MG63 (cell line): ENCODE measurements around the gene SOD2. TPM values are rescaled to one million over a fixed set of nuclear protein-coding genes. Genes with fewer than 3 reads are reported as not detected.
"Not testable (repeated sequence)": the region's sequence is repeated elsewhere in the genome, so short reads cannot be mapped to it uniquely, and the experiment has no call there.

ENCODE experiments used
- DNase-seq: peaks from one replicate; pipeline ENCODE4 v3.0.0-alpha.2; 2020
- H3K27me3 ChIP-seq: fragments of 250-450 bp; sonication (Bioruptor Pico); 2 replicates; pipeline ENCODE4 v1.5.1; 2020; ENCODE audit warnings: mild to moderate bottlenecking, moderate library complexity
- H3K36me3 ChIP-seq: fragments of 250-450 bp; sonication (Bioruptor Pico); 2 replicates; pipeline ENCODE4 v1.5.1; 2020; ENCODE audit warnings: mild to moderate bottlenecking, moderate library complexity
- H3K4me3 ChIP-seq: fragments of 250-450 bp; sonication (Bioruptor Pico); 2 replicates; pipeline ENCODE4 v1.5.1; 2020; ENCODE audit warnings: mild to moderate bottlenecking, moderate library complexity
- H3K9me3 ChIP-seq: fragments of 250-450 bp; sonication (Bioruptor Pico); 2 replicates; pipeline ENCODE4 v1.5.1; 2020; ENCODE audit warnings: mild to moderate bottlenecking, moderate library complexity
- total RNA-seq: library from RNA; depleted of rRNA; stranded (reverse); fragments of >200 nt; shearing (Covaris generic); gene quantifications from 2 replicates; pipeline ENCODE4 v1.2.3, GENCODE V29; 2014; ENCODE audit warnings: low replicate concordance; rRNA removed

Gene SOD2
- total RNA-seq, 1 experiment from 2014 or later: 33.0 TPM

- not testable (repeated sequence) for H3K9me3 ChIP-seq, H3K4me3 ChIP-seq, DNase-seq, H3K27me3 ChIP-seq
- peaks cover 27% of the 10 kb centered on the region for H3K36me3 ChIP-seq
Measured at GRCh38 chr6:159676236-159676635, 16.8 kb downstream of the SOD2 start.

GRCh38 chr6:159665868-159666635 lies 27.0 kb downstream of the SOD2 start:
- no peak for DNase-seq
- Histone ChIP-seq H3K36me3 (peaks cover 10% of the 10 kb centered on the region), H3K27me3 (no peaks in the 10 kb centered on the region), H3K4me3 (no peak overlapping the region), H3K9me3 (no peaks in the 10 kb centered on the region)

- DNase-seq: not testable (repeated sequence)
Measured at GRCh38 chr6:159663368-159663889, 29.6 kb downstream of the SOD2 start.

GRCh38 chr6:159661977-159662376 lies 31.1 kb downstream of the SOD2 start:
- not testable (repeated sequence) for H3K36me3 ChIP-seq, DNase-seq, H3K27me3 ChIP-seq, H3K9me3 ChIP-seq, H3K4me3 ChIP-seq

More at GRCh38 chr6:159663368-159663889, 29.6 kb downstream of the SOD2 start:
- not testable (repeated sequence) for H3K4me3 ChIP-seq, H3K27me3 ChIP-seq, H3K36me3 ChIP-seq, H3K9me3 ChIP-seq

- Histone ChIP-seq H3K36me3 (no peaks in the 10 kb centered on the region), H3K27me3 (no peaks in the 10 kb centered on the region), H3K9me3 (no peaks in the 10 kb centered on the region), H3K4me3 (no peak overlapping the region)
- no peak for DNase-seq
Measured at GRCh38 chr6:159655409-159655988, 37.5 kb downstream of the SOD2 start.

GRCh38 chr6:159654483-159655098 lies 38.5 kb downstream of the SOD2 start:
- no peaks in the 10 kb centered on the region for H3K9me3 ChIP-seq
- DNase-seq: no peak
- H3K27me3 ChIP-seq: no peaks in the 10 kb centered on the region
- no peak overlapping the region for H3K4me3 ChIP-seq
- no peaks in the 10 kb centered on the region for H3K36me3 ChIP-seq

- H3K36me3 ChIP-seq: no peaks in the 10 kb centered on the region
- no peak overlapping the region for H3K4me3 ChIP-seq
- no peaks in the 10 kb centered on the region for H3K9me3 ChIP-seq
- DNase-seq: no peak
- H3K27me3 ChIP-seq: no peaks in the 10 kb centered on the region
Measured at GRCh38 chr6:159650314-159650713, 42.7 kb downstream of the SOD2 start.

GRCh38 chr6:159649441-159649840 lies 43.6 kb downstream of the SOD2 start:
- H3K27me3 ChIP-seq: no peaks in the 10 kb centered on the region
- H3K4me3 ChIP-seq: no peak overlapping the region
- no peaks in the 10 kb centered on the region for H3K9me3 ChIP-seq
- DNase-seq: no peak
- no peaks in the 10 kb centered on the region for H3K36me3 ChIP-seq

GRCh38 chr6:159646733-159647132 lies 46.3 kb downstream of the SOD2 start:
- Histone ChIP-seq H3K36me3 (no peaks in the 10 kb centered on the region), H3K4me3 (no peak overlapping the region), H3K27me3 (no peaks in the 10 kb centered on the region), H3K9me3 (no peaks in the 10 kb centered on the region)
- DNase-seq: no peak

GRCh38 chr6:159646116-159646515 lies 46.9 kb downstream of the SOD2 start:
- Histone ChIP-seq H3K9me3 (no peaks in the 10 kb centered on the region), H3K4me3 (no peak overlapping the region), H3K36me3 (no peaks in the 10 kb centered on the region), H3K27me3 (no peaks in the 10 kb centered on the region)
- no peak for DNase-seq

- DNase-seq: peak; percentile 47
- H3K4me3 ChIP-seq: no peak overlapping the region
- H3K9me3 ChIP-seq: no peaks in the 10 kb centered on the region
- no peaks in the 10 kb centered on the region for H3K27me3 ChIP-seq
- no peaks in the 10 kb centered on the region for H3K36me3 ChIP-seq
Measured at GRCh38 chr6:159645640-159646039, 47.4 kb downstream of the SOD2 start.

Other genes starting within 250 kb of the SOD2 start
- gene WTAP, start 34.3 kb upstream of the SOD2 start, total RNA-seq: 65.3 and 94.1 TPM in 2 replicates
- gene ACAT2, start 68.8 kb upstream of the SOD2 start, total RNA-seq: 33.7 and 45.2 TPM in 2 replicates
- 229 and 269 TPM in 2 replicates for gene TCP1, start 96.4 kb upstream of the SOD2 start, total RNA-seq
- gene MRPL18, start 97.2 kb upstream of the SOD2 start, total RNA-seq: 129 and 143 TPM in 2 replicates
- not detected in 2 replicates for gene PNLDC1, start 107.0 kb upstream of the SOD2 start, total RNA-seq
- gene MAS1, start 197.7 kb upstream of the SOD2 start, total RNA-seq: not detected in 2 replicates